Nephron (organoid): ENCODE measurements around the gene PSMC3.

Experiments used
- H3K27ac Mint-ChIP-seq, 3 experiments: 2 replicates each; pipeline ENCODE4 v1.8.0; 2020; ENCODE audit warnings: mixed read lengths in 3 of 3, mild to moderate bottlenecking in 2 of 3, moderate library complexity in 1 of 3
- H3K27me3 Mint-ChIP-seq: 2 replicates; pipeline ENCODE4 v1.8.0; 2021; ENCODE audit warnings: low read depth, mild to moderate bottlenecking, moderate library complexity, mixed read lengths
- H3K36me3 Mint-ChIP-seq: 2 replicates; pipeline ENCODE4 v1.8.0; 2020; ENCODE audit warnings: low read depth, mixed read lengths
- H3K4me1 Mint-ChIP-seq: 2 replicates; pipeline ENCODE4 v1.8.0; 2020; ENCODE audit warnings: mixed read lengths
- H3K4me3 Mint-ChIP-seq, 3 experiments: 2 replicates each; pipeline ENCODE4 v1.8.0; 2020; ENCODE audit warnings: mild to moderate bottlenecking in 3 of 3, mixed read lengths in 3 of 3, moderate library complexity in 2 of 3
- H3K9me3 Mint-ChIP-seq: 2 replicates; pipeline ENCODE4 v1.8.0; 2020; ENCODE audit warnings: mixed read lengths
- CTCF ChIP-seq, 3 experiments: fragments of 200-600 bp; sonication (generic); IDR thresholded peaks; one replicate each; pipeline ENCODE4 v1.5.0; 2021; ENCODE audit warnings: antibody characterized with exemption in 3 of 3; ENCODE audit not compliant: unreplicated experiment in 3 of 3

Gene PSMC3

GRCh38 chr11:47409440-47410369 is 16.5 kb downstream of the PSMC3 start:
- TF ChIP-seq CTCF (IDR thresholded peaks at IDR 0.05; ENCODE audit: unreplicated experiment in 3 of 3): no peak
- peaks cover 19% of the 10 kb centered on the region for H3K4me1 Mint-ChIP-seq
- no peaks in the 10 kb centered on the region for H3K27me3 Mint-ChIP-seq
- no peaks in the 10 kb centered on the region for H3K9me3 Mint-ChIP-seq
- peaks cover 7% of the 10 kb centered on the region for H3K36me3 Mint-ChIP-seq
- H3K27ac Mint-ChIP-seq: peak overlapping the region; percentile 76 to 95 (median 85)
- H3K4me3 Mint-ChIP-seq: peak overlapping the region; percentile 94 to 99 (median 95)

- Mint-ChIP-seq H3K36me3 (peaks cover 3% of the 10 kb centered on the region), H3K27ac (peak overlapping the region; percentile 76 to 95 (median 85)), H3K4me3 (peak overlapping the region; percentile 94 to 99 (median 95)), H3K9me3 (no peaks in the 10 kb centered on the region), H3K27me3 (no peaks in the 10 kb centered on the region), H3K4me1 (peaks cover 14% of the 10 kb centered on the region)
- TF ChIP-seq CTCF (IDR thresholded peaks at IDR 0.05; ENCODE audit: unreplicated experiment in 3 of 3): no peak
Measured at GRCh38 chr11:47408598-47409439, 17.4 kb downstream of the PSMC3 start.

GRCh38 chr11:47407746-47408590 is 18.3 kb downstream of the PSMC3 start, which contains the start of gene SLC39A13:
Gene SLC39A13, plus strand, starts transcription at chr11:47408590. Its CDS starts 1,505 bp downstream, at chr11:47410095.
- no peaks in the 10 kb centered on the region for H3K36me3 Mint-ChIP-seq

DNA sequence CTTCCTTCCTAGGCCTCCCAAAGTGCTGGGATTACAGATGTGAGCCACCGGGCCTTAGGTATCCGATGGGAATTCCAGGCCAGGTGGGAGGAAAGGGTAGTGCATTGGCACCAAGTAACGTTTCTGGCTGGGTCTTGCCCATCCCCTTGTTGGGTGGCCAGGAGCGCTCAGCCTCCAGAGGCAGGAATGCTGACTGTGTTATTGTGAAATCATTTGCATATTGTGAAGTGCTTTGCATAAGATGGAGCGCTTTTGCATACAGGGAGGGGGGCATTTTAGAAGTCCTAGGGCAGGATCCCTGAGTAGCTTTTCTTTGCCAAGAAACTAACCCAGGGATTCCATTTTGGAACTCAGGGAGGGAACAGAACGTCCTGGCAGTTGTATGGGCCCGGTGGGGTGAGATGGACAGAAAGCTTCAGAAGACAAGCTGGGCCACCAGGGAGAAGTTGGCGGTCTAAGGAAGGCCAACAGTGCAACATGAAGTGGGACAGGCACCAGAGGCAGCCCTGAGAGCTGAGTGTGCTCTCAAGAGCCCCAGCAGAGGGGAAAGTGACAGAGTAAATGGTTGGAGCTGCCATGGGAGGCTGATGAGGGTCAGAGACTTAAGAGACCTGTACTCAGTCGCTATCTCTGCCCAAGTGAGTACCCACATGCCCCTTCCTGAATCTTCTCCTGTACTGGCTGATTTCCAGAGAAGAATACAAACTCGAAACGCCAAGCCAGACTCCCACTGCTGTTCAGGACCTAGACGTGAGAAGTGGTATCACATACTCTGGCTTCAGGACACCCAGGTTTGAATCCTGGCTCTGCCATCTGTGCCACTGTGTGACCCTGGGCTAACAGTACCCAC is 19.1 kb downstream of the PSMC3 start:
- H3K4me1 Mint-ChIP-seq: peaks cover 10% of the 10 kb centered on the region

More at GRCh38 chr11:47407746-47408590, 18.3 kb downstream of the PSMC3 start, which contains the start of gene SLC39A13:
- H3K27ac Mint-ChIP-seq: peak within 1 kb of the TSS; percentile 96 to 97 (median 97)
- TF ChIP-seq CTCF (IDR thresholded peaks at IDR 0.05; ENCODE audit: unreplicated experiment in 3 of 3): peak; percentile 85 to 89 (median 86)
- H3K4me1 Mint-ChIP-seq: peaks cover 10% of the 10 kb centered on the region
- H3K9me3 Mint-ChIP-seq: no peaks in the 10 kb centered on the region
- no peaks in the 10 kb centered on the region for H3K27me3 Mint-ChIP-seq
- peak within 1 kb of the TSS; percentile 94 to 99 (median 95) for H3K4me3 Mint-ChIP-seq

More for the DNA sequence above, 19.1 kb downstream of the PSMC3 start:
- no peak for TF ChIP-seq CTCF (IDR thresholded peaks at IDR 0.05; ENCODE audit: unreplicated experiment in 3 of 3)
- Mint-ChIP-seq H3K27me3 (no peaks in the 10 kb centered on the region), H3K36me3 (no peaks in the 10 kb centered on the region), H3K27ac (peak overlapping the region; percentile 96 to 97 (median 97)), H3K9me3 (no peaks in the 10 kb centered on the region), H3K4me3 (peak overlapping the region; percentile 86 to 92 (median 92))
